Activated T-cell treated with anti-CD3 and anti-CD28 coated beads, Interleukin-2, amount 50 U/mL, for 1 hour (primary cell): ENCODE results near the gene EFHD2.
"Not testable (repeated sequence)": the region's sequence is repeated elsewhere in the genome, so short reads cannot be mapped to it uniquely, and the experiment has no call there.

Experiments
- DNase-seq: peaks from one replicate; pipeline ENCODE4 v3.0.0-alpha.2; 2020

Gene EFHD2, protein sequence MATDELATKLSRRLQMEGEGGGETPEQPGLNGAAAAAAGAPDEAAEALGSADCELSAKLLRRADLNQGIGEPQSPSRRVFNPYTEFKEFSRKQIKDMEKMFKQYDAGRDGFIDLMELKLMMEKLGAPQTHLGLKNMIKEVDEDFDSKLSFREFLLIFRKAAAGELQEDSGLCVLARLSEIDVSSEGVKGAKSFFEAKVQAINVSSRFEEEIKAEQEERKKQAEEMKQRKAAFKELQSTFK

DNA sequence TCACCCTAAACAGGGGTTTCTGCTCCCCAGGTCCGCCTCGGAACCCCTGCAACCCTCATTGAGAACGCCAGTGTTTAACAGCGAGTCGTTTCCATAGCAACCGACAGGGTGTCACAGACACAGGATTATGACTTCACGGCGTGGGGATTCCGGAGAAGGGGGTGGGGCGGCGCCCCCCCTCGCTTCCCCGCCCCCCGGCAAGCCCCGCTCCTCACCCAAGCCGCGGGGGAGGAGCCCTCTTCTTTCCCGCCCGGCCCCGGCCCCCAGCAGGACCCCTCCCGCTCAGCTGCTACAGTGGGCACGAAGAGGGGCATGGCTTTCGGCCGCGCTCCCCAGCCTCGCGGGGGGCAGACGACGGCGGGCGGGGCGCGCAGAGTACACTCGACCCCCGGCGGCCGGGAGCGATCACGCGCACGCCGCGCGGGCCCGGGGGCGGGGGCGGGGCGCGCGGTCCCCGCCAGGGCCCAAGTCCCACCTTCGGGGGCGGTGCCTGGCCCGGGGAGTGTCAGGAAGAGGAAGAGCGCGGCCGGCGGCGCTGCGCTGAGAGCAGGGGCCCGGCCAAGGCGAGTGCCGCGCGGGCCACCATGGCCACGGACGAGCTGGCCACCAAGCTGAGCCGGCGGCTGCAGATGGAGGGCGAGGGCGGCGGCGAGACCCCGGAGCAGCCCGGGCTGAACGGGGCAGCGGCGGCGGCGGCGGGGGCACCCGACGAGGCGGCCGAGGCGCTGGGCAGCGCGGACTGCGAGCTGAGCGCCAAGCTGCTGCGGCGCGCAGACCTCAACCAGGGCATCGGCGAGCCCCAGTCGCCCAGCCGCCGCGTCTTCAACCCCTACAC, at the start of gene EFHD2:
EFHD2 (plus strand) TSS at position 501 of the 835 bp plus-strand sequence; CDS start at position 585, 84 bp downstream.
- peak; percentile 93 for DNase-seq

DNA sequence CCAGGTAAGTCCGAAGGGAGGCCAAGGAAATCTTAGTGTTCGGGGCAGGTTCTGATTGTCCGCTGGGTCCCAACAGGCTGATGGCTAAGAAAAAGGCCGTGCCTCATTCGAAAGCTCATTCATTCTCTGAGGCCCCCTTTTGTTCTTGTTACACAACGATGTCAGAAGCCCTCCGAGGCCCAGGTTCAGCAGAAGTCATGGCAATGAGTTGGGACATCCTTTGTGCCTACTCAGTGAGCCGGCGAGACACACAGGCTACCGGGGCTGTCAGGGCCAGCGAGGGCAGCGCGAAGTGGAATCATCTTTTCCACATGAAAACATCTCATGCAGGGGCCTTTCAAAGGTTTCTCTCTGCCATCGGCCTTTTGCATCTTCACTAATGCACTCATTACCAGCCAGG, 49.0 kb upstream of the EFHD2 start:
- no peak for DNase-seq

DNA sequence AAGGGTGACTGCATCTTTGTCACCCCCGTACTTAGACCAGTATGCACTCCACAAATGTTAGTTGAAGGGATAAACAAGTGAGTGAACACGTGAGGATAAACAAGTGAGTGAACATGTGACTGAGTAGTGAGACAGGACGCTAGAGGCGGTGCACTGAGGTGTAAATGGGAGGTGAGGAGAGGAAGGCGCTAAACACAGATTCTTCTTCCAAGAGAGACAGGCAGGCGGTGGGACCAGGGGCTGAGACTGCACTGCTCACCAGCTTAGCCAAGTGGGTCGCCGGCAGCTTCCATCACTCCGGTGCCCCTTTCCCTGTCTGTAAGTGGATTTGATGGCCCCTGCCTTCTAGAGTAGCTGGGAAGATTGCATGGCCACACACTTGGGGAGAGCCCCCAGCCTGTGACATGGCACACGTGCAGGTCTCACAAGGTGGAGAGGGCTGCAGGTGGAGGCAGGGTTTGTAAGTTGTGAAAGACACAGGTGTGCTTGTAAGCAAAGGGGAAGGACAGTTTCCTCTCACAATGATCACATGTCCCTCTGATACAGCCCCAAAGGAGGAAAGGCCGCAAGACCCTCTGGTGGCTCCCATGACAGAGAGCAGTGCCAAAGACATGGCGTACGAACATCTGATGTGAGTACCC, 47.5 kb upstream of the EFHD2 start:
- DNase-seq = no peak

DNA sequence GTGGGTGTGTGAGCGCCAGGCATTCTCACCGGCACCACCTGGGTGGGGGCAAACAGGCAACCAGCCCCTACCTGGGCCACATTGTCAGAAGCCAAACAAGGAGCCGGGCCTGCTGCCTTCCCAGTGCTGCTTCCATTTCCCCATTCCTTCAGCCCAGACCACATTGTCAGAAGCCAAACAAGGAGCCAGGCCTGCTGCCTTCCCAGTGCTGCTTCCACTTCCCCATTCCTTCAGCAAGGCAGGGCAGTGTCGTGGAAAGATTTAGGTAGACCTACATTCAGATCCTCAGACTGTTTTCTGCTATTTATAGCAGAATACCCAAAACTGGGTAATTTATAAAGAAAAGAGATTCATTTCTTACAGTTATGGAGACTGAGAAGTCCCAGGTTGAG, 47.0 kb upstream of the EFHD2 start:
- no peak for DNase-seq

DNA sequence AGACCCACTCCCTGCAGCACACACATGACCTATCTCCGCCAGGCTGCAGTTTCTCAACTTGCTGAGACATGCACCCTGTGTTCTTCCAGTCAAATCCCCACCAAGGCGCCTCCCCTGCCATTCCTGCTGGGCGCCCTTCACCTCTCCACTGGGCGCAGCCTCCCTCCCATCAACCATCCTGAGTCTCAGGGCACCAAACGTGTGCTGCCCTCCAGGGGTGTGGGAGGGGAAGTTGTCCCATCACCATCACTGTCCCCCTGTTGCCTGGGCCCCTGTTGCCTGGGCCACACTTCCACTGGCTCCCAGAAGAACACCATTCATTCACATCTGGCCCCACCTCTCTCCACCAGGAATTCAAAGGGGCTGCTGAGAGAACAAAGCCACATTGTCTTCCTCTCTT, 44.9 kb upstream of the EFHD2 start:
- DNase-seq = no peak

GRCh38 chr1:15368888-15369287, 40.8 kb upstream of the EFHD2 start:
- DNase-seq = no peak

DNA sequence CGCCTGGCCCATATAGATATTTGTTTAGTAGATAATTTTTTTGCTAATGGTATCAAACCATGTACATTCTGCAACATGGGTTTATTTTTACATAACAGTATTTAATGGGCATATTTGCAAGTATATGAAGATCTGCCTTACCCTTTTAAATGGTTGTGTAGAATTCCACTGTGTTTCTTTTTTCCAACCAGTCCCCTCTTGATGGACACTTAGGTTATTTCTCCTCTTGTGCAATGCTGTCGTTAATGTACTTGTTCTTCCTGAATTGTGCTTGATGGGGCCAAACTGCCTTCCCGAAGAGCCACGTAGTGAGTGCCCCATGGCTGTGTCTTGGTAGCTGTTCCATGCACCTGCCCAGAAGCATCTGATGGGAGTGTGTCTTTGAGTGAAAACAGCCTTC, 39.4 kb upstream of the EFHD2 start:
- DNase-seq = no peak

DNA sequence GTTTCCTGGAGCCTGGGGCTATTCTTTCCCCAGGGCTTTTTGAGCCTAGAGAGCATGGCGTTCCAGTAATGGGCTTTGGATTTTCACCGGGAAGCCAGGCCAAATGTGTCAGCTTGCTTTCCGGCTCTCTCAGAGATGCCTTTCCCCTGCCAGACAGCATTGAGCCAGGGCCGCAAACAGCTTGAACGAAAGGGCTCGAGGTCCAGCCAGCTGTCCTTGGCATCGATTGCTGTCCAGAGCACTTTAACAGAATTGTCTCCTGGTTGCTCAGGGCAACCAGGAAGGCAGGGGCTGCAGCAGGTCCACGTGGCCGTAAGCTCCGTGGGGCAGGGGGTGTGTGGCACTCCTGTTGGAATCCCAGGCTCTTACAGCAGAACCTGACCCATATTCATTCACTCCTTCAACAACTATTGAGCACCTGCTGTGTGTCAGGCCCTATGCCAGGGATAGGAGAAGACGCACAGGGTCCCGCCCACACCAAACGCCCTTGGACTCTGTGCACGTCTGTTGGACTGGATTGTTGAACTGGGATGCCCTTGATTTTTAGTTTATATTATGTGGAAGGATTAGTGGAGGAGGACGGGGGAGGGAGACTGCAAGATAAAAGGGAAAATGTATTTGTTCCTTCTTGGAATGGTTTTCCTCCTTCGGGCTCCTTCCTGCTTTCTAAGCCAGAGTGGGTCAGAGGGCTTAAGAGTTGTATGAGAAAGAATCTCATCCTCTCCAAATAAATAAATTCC, 38.7 kb upstream of the EFHD2 start:
- DNase-seq = no peak

- no peak for DNase-seq
Measured at GRCh38 chr1:15371610-15372545, 37.8 kb upstream of the EFHD2 start.

GRCh38 chr1:15378729-15379128, 31.0 kb upstream of the EFHD2 start:
- no peak for DNase-seq

DNA sequence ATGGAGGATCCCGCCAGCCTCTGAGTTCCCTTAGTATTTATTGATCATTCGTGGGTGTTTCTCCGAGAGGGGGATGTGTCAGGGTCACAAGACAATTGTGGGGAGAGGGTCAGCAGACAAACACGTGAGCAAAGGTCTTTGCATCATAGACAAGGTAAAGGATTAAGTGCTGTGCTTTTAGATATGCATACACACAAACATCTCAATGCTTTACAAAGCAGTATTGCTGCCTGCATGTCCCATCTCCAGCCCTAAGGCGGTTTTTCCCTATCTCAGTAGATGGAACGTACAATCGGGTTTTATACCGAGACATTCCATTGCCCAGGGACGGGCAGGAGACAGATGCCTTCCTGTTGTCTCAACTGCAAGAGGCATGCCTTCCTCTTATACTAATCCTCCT, 30.5 kb upstream of the EFHD2 start:
- not testable (repeated sequence) for DNase-seq

GRCh38 chr1:15380601-15381508, 28.8 kb upstream of the EFHD2 start:
- no peak for DNase-seq

- DNase-seq = no peak
Measured at GRCh38 chr1:15381805-15382204, 27.9 kb upstream of the EFHD2 start.

DNA sequence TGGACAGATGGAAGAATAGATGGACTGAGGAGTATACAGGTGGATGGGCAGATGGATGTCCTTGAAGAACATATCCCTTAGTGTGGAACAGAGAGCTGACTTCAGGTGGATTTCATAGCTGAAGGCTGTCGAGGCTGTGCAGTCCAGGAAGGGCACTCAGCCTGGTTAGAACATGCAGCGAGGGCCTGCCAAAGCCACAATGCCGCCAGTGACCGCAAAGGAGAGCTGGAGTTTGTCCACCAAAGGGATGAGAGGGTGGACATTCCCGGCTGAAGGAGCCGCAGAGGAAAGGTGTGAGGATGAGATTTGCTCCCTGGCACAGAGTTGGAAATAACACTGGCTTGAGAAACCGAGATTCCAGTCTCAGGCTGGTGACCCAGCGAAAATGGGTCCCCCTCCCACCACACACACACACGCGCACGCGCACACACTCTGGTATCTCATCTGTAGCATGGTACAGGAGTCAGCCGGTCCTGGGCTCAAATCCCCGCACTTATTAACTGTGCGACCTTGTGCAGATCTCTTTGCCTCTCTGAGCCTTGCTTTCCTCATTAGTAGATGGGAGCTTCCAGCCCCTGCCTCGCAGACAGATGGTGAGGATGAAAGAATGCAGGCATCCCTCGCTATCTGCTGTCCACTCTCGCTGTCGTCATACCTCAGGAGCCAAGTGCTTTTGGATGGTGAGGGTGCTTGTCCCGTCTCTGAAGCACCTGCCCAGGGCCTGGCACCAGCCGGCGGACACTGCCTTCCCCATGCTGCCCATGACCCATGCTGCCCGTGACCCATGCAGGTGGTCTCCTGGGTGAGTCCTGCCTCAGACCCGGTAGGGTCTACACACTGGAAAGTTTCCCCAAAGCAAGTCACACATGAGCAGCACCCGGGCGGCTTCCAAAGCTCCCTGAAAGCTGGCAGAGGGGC, 26.8 kb upstream of the EFHD2 start:
- DNase-seq = no peak

DNA sequence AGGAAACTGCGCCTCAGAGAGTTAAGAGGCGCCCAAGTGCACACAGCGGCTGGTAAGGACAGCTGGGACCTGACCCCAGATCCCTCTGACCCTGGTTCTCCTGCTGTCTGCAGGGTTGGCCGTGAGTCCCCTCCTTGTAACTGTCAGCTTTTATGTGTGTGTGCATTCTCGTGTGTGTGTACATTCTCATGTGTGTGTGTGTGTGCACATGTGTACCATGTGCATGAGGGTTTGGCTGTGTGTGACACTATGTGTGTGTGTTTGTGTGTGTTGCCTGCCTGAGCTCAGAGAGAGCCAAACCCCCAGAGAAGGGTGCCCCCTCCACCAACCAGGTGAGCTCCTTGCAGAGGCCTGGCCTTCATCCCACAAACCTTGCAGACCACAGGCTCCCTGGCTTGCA, 25.9 kb upstream of the EFHD2 start:
- no peak for DNase-seq

DNA sequence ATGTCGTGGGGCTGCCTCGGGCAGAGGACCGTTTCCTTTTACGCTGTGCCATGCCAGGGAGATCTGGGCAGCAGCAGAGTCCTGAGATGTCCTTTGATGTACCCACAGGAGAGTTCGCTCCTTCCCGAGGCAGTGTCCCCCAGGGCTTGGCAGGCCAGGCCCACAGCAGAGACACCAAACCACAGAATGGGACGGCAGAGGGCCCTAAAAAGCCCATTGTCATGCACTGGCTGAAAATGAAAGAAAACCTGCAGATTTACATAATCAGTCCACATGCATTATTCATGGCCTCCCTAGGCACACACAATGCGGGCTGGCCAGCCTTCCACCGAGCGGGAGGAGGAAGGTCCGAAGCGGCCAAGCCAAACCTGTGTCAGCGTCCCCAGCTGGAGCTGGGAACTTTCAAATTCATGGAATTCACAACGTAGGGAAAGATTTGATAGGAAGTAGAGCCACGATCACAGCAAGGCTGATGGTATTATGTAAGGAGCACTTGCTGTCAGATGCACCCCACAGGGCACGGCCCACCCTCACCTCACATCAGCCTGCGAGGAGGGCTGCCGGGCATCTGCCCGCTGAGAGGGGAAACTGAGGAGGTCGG, 25.3 kb upstream of the EFHD2 start:
- DNase-seq = no peak

- DNase-seq = no peak
Measured at GRCh38 chr1:15385420-15385819, 24.3 kb upstream of the EFHD2 start.

DNA sequence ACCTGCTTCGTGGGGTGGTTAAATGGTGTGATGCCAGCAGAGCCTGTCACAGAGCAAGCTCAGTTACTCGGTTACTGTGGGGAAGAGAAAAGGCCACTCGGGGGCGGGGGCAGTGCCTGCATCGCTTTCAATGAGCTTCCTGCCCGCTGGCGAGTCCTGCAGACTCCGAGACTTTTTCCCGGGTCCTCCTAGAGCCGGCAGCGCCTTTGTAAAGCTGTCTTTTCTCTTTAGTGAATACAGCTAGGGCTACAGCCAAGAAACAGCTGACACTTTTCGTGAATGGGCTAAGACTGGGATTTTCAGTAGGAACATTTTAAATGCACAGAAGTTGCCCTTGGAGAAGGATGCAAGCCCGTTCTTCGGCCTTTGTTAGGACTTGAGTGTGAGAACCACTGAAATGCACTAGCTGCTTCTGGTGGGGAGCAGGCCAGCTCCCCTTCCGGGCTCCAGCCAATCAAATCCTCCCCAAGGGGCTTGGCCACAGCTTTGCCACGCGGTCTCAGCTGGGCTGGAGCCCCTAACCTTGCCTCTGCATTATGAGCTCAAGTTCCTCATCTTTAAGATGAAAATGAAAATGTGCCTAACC, 23.4 kb upstream of the EFHD2 start:
- no peak for DNase-seq
